H1 (cell line): ENCODE data around the gene HELQ. TPM values are rescaled to one million over a fixed set of nuclear protein-coding genes. Genes with fewer than 3 reads are reported as not detected.

Experiments
- CHD1 ChIP-seq: IDR thresholded peaks from 2 replicates; pipeline ENCODE4 v1.6.1; 2012; ENCODE audit warnings: low read depth, low read length, improper control_type of control experiment
- CHD2 ChIP-seq: IDR thresholded peaks from 2 replicates; pipeline ENCODE4 v1.6.1; 2012; ENCODE audit warnings: low read length, improper control_type of control experiment
- EZH2 ChIP-seq: fragments of 200-600 bp; sonication (generic); IDR thresholded peaks from 2 replicates; pipeline ENCODE4 v1.7.1; 2012; ENCODE audit warnings: low read depth, mild to moderate bottlenecking, moderate library complexity, low read length, inconsistent platforms; ENCODE audit not compliant: severe bottlenecking
- polyA plus RNA-seq, 7 experiments: library from polyadenylated mRNA; depleted of rRNA in 3 of 7; stranded (reverse) in 5 of 7; unstranded in 2 of 7; fragments of >200 nt in 5 of 7; fragments of 200-250 nt in 2 of 7; gene quantifications; 1 replicate in 5 of 7; 2 replicates in 1 of 7; 4 replicates in 1 of 7; pipeline versions ENCODE4 v1.2.1 to v1.2.3, GENCODE V29; 2011 to 2013; ENCODE audit warnings: missing spikeins in 2 of 7, mixed read lengths in 2 of 7
- total RNA-seq: library from RNA; stranded (reverse); fragmentation: NEBNext Ultra II Directional; extraction: Animal tissue kit (Norgen Biotek cat#: 25700); gene quantifications from 2 replicates; pipeline ENCODE4 v1.2.1, GENCODE V29; 2021
- TF ChIP-seq, protein P1 (sequence below): IDR thresholded peaks from 2 replicates; pipeline ENCODE4 v1.6.1; 2012; ENCODE audit warnings: inconsistent platforms

Gene HELQ
- total and polyA plus RNA-seq, 2 of the 8 experiments (the other 6 are each of a cell fraction or from before 2014, with no cell fraction given) = 4.7 to 9.0 TPM

DNA sequence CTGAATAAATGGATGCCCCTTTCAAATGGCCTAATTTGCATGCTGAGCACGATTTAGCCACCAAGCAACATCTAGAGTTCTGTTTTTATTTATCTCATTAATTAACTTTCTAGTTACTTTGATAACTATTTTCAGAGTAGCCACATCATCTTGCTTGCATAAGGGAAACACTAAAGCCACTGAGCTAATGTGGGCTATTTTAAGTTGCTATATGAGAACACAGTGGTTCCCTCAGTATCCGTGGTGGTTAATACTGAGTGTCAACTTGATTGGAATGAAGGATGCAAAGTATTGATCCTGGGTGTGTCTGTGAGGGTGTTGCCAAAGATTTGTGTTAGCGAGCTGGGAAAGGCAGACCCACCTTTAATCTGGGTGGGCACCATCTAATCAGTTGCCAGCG, 95.6 kb downstream of the HELQ start (continued):
- TF ChIP-seq CHD1 = no peak
- no peak for TF ChIP-seq EZH2
- TF ChIP-seq, protein P1, sequence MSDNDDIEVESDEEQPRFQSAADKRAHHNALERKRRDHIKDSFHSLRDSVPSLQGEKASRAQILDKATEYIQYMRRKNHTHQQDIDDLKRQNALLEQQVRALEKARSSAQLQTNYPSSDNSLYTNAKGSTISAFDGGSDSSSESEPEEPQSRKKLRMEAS = no peak
- no peak for TF ChIP-seq CHD2
